NT2/D1 (cell line): ENCODE measurements around the gene DYRK1A.

Source experiments
- DNase-seq: peaks from one replicate; pipeline ENCODE4 v3.0.0-alpha.2; 2011; ENCODE audit warnings: low read depth, low spot score
- H3K27me3 ChIP-seq: 2 replicates; pipeline ENCODE4 v1.6.0; 2011; ENCODE audit warnings: mild to moderate bottlenecking; ENCODE audit not compliant: insufficient read length, insufficient read depth
- H3K36me3 ChIP-seq: 2 replicates; pipeline ENCODE4 v1.6.1; 2011; ENCODE audit warnings: mild to moderate bottlenecking, low read length, mixed read lengths; ENCODE audit not compliant: insufficient read depth, insufficient read length
- H3K4me1 ChIP-seq: 2 replicates; pipeline ENCODE4 v1.5.1; 2011; ENCODE audit not compliant: insufficient read depth, insufficient read length
- H3K4me3 ChIP-seq: 2 replicates; pipeline ENCODE4 v1.5.1; 2011; ENCODE audit warnings: low read depth; ENCODE audit not compliant: insufficient read length
- H3K9ac ChIP-seq: 2 replicates; pipeline ENCODE4 v1.6.0; 2011; ENCODE audit warnings: low read depth; ENCODE audit not compliant: insufficient read length
- H3K9me3 ChIP-seq: 2 replicates; pipeline ENCODE4 v1.5.1; 2011; ENCODE audit warnings: mild to moderate bottlenecking, low read length; ENCODE audit not compliant: insufficient read depth
- SUZ12 ChIP-seq: IDR thresholded peaks from 2 replicates; pipeline ENCODE4 v1.6.1; 2011; ENCODE audit not compliant: insufficient read length, insufficient read depth; ENCODE audit errors: extremely low read depth
- YY1 ChIP-seq: IDR thresholded peaks from 2 replicates; pipeline ENCODE4 v1.6.1; 2011; ENCODE audit not compliant: insufficient read length, insufficient read depth
- ZNF274 ChIP-seq: IDR thresholded peaks from 2 replicates; pipeline ENCODE4 v1.6.1; 2011; ENCODE audit warnings: mild to moderate bottlenecking, low read depth, low read length

The DYRK1A gene

GRCh38 chr21:37385179-37385765 lies 18.7 kb downstream of the DYRK1A start:
- H3K36me3 ChIP-seq: no peaks in the 10 kb centered on the region
- no peaks in the 10 kb centered on the region for H3K27me3 ChIP-seq
- no peak overlapping the region for H3K9ac ChIP-seq
- no peak for DNase-seq
- TF ChIP-seq YY1: no peak
- TF ChIP-seq SUZ12: no peak
- no peak for TF ChIP-seq ZNF274
- peaks cover 6% of the 10 kb centered on the region for H3K4me1 ChIP-seq
- H3K4me3 ChIP-seq: no peak overlapping the region
- no peaks in the 10 kb centered on the region for H3K9me3 ChIP-seq

DNA sequence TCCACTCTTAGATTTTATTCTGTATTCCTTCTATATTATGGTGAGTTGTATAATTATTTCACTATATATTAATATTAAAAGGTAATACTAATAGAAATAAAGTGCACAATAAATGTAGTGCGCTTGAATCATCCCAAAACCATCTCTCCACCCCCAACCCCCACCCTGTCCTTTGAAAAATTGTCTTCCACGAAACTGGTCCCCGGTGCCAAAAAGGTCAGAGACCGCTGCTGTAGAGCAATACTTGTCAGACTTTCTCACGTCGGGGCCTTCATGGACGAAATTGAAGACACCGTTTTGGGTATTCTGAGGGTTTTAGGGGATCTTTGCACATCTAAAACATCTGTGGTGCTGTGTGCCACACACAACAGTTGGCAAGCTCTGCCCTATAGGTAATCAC lies 19.6 kb downstream of the DYRK1A start:
- no peak for DNase-seq
- Histone ChIP-seq H3K36me3 (peaks cover 2% of the 10 kb centered on the region), H3K4me1 (peaks cover 7% of the 10 kb centered on the region)

GRCh38 chr21:37389456-37389855 lies 22.9 kb downstream of the DYRK1A start:
- Histone ChIP-seq H3K4me3 (no peak overlapping the region), H3K27me3 (no peaks in the 10 kb centered on the region), H3K9ac (no peak overlapping the region), H3K36me3 (peaks cover 15% of the 10 kb centered on the region), H3K9me3 (no peaks in the 10 kb centered on the region), H3K4me1 (peaks cover 2% of the 10 kb centered on the region)
- DNase-seq: no peak
- no peak for TF ChIP-seq YY1
- no peak for TF ChIP-seq SUZ12
- TF ChIP-seq ZNF274: no peak

More for the DNA sequence above, 19.6 kb downstream of the DYRK1A start:
- H3K9ac ChIP-seq: no peak overlapping the region
- H3K27me3 ChIP-seq: no peaks in the 10 kb centered on the region
- no peak for TF ChIP-seq YY1
- no peak for TF ChIP-seq SUZ12
- no peak for TF ChIP-seq ZNF274
- no peak overlapping the region for H3K4me3 ChIP-seq
- H3K9me3 ChIP-seq: no peaks in the 10 kb centered on the region

- H3K27me3 ChIP-seq: no peaks in the 10 kb centered on the region
- H3K36me3 ChIP-seq: peaks cover 15% of the 10 kb centered on the region
- no peak overlapping the region for H3K4me3 ChIP-seq
- H3K4me1 ChIP-seq: peaks cover 2% of the 10 kb centered on the region
- no peaks in the 10 kb centered on the region for H3K9me3 ChIP-seq
- no peak for DNase-seq
- H3K9ac ChIP-seq: no peak overlapping the region
- TF ChIP-seq YY1 (no peak), SUZ12 (no peak), ZNF274 (no peak)
Observed at GRCh38 chr21:37391666-37392065, 25.1 kb downstream of the DYRK1A start.

GRCh38 chr21:37392441-37392840 lies 25.9 kb downstream of the DYRK1A start:
- no peak for DNase-seq
- H3K27me3 ChIP-seq: no peaks in the 10 kb centered on the region
- TF ChIP-seq SUZ12: no peak
- no peak for TF ChIP-seq ZNF274
- no peak for TF ChIP-seq YY1
- peaks cover 2% of the 10 kb centered on the region for H3K4me1 ChIP-seq
- no peak overlapping the region for H3K9ac ChIP-seq
- no peak overlapping the region for H3K4me3 ChIP-seq
- no peaks in the 10 kb centered on the region for H3K9me3 ChIP-seq
- peaks cover 19% of the 10 kb centered on the region for H3K36me3 ChIP-seq

GRCh38 chr21:37393030-37393429 lies 26.5 kb downstream of the DYRK1A start:
- TF ChIP-seq SUZ12 (no peak), YY1 (no peak), ZNF274 (no peak)
- DNase-seq: no peak

DNA sequence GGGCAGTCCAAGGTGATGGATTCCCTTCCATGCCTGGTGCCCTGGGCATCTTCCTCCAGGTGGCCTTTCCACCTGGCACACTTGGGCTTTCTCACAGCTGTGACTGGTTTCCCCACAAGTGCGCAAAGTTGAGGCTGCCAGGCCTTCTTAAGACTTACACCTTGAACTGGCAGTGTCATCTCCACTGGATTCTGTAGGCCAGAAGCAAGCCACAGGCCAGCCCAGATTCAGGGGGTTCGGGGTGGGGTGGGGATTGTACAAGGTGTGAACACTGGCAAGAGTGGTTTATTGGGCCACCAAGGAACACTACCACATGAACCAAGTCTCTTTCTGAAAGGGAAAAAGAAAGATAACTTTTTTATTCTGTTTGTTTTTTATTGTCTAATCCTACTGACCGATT lies 27.2 kb downstream of the DYRK1A start:
- DNase-seq: no peak
- H3K36me3 ChIP-seq: peaks cover 19% of the 10 kb centered on the region
- H3K4me1 ChIP-seq: peaks cover 2% of the 10 kb centered on the region
- H3K9me3 ChIP-seq: no peaks in the 10 kb centered on the region
- H3K9ac ChIP-seq: no peak overlapping the region
- no peak overlapping the region for H3K4me3 ChIP-seq
- H3K27me3 ChIP-seq: no peaks in the 10 kb centered on the region
- TF ChIP-seq ZNF274: no peak
- TF ChIP-seq YY1: no peak
- TF ChIP-seq SUZ12: no peak

More at GRCh38 chr21:37393030-37393429, 26.5 kb downstream of the DYRK1A start:
- H3K9me3 ChIP-seq: no peaks in the 10 kb centered on the region
- H3K4me3 ChIP-seq: no peak overlapping the region
- peaks cover 2% of the 10 kb centered on the region for H3K4me1 ChIP-seq
- no peak overlapping the region for H3K9ac ChIP-seq
- H3K27me3 ChIP-seq: no peaks in the 10 kb centered on the region
- H3K36me3 ChIP-seq: peaks cover 19% of the 10 kb centered on the region

- TF ChIP-seq ZNF274 (no peak), SUZ12 (no peak), YY1 (no peak)
Observed at GRCh38 chr21:37395961-37396360, 29.4 kb downstream of the DYRK1A start.

More at GRCh38 chr21:37395961-37396360, 29.4 kb downstream of the DYRK1A start:
- peaks cover 1% of the 10 kb centered on the region for H3K4me1 ChIP-seq
- H3K9ac ChIP-seq: no peak overlapping the region
- peaks cover 18% of the 10 kb centered on the region for H3K36me3 ChIP-seq
- DNase-seq: no peak
- no peaks in the 10 kb centered on the region for H3K27me3 ChIP-seq
- H3K9me3 ChIP-seq: peaks cover 6% of the 10 kb centered on the region; the same call in 1 of the 2 replicates
- no peak overlapping the region for H3K4me3 ChIP-seq
